HUDEP-2 (cell line): ENCODE results near the gene GARIN1A.
A peak's percentile ranks its signal among the peaks of the same experiment; 100 is the strongest.
"Not testable (repeated sequence)": the region's sequence is repeated elsewhere in the genome, so short reads cannot be mapped to it uniquely, and the experiment has no call there.

Experiments used
- DNase-seq, 76 experiments: peaks; one replicate each; lab custom pipeline; 2025; ENCODE audit not compliant: unreplicated experiment in 76 of 76; lab: John Stamatoyannopoulos, UW

The GARIN1A gene

GRCh38 chr7:128671992-128672391, at the start of gene GARIN1A:
TSS of gene GARIN1A (plus strand) at chr7:128672292. CDS start at chr7:128672398, 106 bp downstream.
- no peak for DNase-seq

- DNase-seq: not testable (repeated sequence)
Observed at GRCh38 chr7:128627124-128627523, 45.0 kb upstream of the GARIN1A start.

GRCh38 chr7:128633915-128634314, 38.2 kb upstream of the GARIN1A start:
- DNase-seq: not testable (repeated sequence)

GRCh38 chr7:128645206-128645605, 26.9 kb upstream of the GARIN1A start:
- DNase-seq: not testable (repeated sequence)

- DNase-seq: not testable (repeated sequence)
Observed at GRCh38 chr7:128645844-128646243, 26.2 kb upstream of the GARIN1A start.

- DNase-seq: not testable (repeated sequence)
Observed at GRCh38 chr7:128646877-128647276, 25.2 kb upstream of the GARIN1A start.

- DNase-seq: not testable (repeated sequence)
Observed at GRCh38 chr7:128651096-128651495, 21.0 kb upstream of the GARIN1A start.

GRCh38 chr7:128652606-128653005, 19.5 kb upstream of the GARIN1A start:
- not testable (repeated sequence) for DNase-seq

- not testable (repeated sequence) for DNase-seq
Observed at GRCh38 chr7:128653197-128653596, 18.9 kb upstream of the GARIN1A start.

- DNase-seq: not testable (repeated sequence)
Observed at GRCh38 chr7:128654080-128654479, 18.0 kb upstream of the GARIN1A start.

GRCh38 chr7:128654501-128654900, 17.6 kb upstream of the GARIN1A start:
- not testable (repeated sequence) for DNase-seq

- DNase-seq: peak in 1 of 76 experiments; percentile 5
Observed at GRCh38 chr7:128658428-128658827, 13.7 kb upstream of the GARIN1A start.

- no peak for DNase-seq
Observed at GRCh38 chr7:128660596-128660995, 11.5 kb upstream of the GARIN1A start.

GRCh38 chr7:128661446-128661845, 10.6 kb upstream of the GARIN1A start:
- no peak for DNase-seq

GRCh38 chr7:128662091-128662490, 10.0 kb upstream of the GARIN1A start:
- DNase-seq: no peak

GRCh38 chr7:128663223-128663622, 8.9 kb upstream of the GARIN1A start:
- DNase-seq: not testable (repeated sequence)

- DNase-seq: no peak
Observed at GRCh38 chr7:128665057-128665456, 7.0 kb upstream of the GARIN1A start.

- peak in 6 of 76 experiments; percentile 3 to 10 (median 7) for DNase-seq
Observed at GRCh38 chr7:128666200-128666599, 5.9 kb upstream of the GARIN1A start.

- peak in 6 of 76 experiments; percentile 5 to 9 (median 5) for DNase-seq
Observed at GRCh38 chr7:128672927-128673517, 930 bp downstream of the GARIN1A start.

GRCh38 chr7:128673571-128673970, 1.5 kb downstream of the GARIN1A start:
- DNase-seq: no peak

- DNase-seq: no peak
Observed at GRCh38 chr7:128676665-128677064, 4.6 kb downstream of the GARIN1A start.

GRCh38 chr7:128679920-128680319, 7.8 kb downstream of the GARIN1A start:
- DNase-seq: no peak
